ENCODE results near the gene UGCG. TPM values are rescaled to one million over a fixed set of nuclear protein-coding genes. Genes with fewer than 3 reads are reported as not detected.

The UGCG gene
- total RNA-seq, 1 donor from 2014 or later: 48.1 TPM

- Histone ChIP-seq H3K9ac (no peak overlapping the region), H3K27ac (no peak overlapping the region), H2AFZ (replicated peaks) (no peak overlapping the region), H3K27me3 (no peaks in the 10 kb centered on the region), H4K20me1 (ENCODE audit: low read depth) (no peaks in the 10 kb centered on the region), H3K36me3 (no peaks in the 10 kb centered on the region), H3F3A (ENCODE audit: low read depth) (peaks cover 2% of the 10 kb centered on the region), H3K79me2 (ENCODE audit: low read depth) (no peaks in the 10 kb centered on the region), H3K4me1 (no peaks in the 10 kb centered on the region), H3K4me3 (no peak overlapping the region), H3K9me3 (ENCODE audit: low read depth) (no peaks in the 10 kb centered on the region), H3K4me2 (no peak overlapping the region)
- H3K4me3 Mint-ChIP-seq: no peak overlapping the region
- no peaks in the 10 kb centered on the region for H3K9me3 Mint-ChIP-seq
- H3K27me3 Mint-ChIP-seq (ENCODE audit: insufficient read depth, low read depth): no peaks in the 10 kb centered on the region
- no peaks in the 10 kb centered on the region for H3K36me3 Mint-ChIP-seq
- no peak for DNase-seq (ENCODE audit: low spot score)
- H3K27ac Mint-ChIP-seq: no peak overlapping the region
- TF ChIP-seq EZH2 (IDR thresholded peaks at IDR 0.05): no peak
- TF ChIP-seq CTCF (IDR thresholded peaks at IDR 0.05): no peak
- TF ChIP-seq EZH2phosphoT487 (IDR thresholded peaks at IDR 0.05): no peak
- no peaks in the 10 kb centered on the region for H3K4me1 Mint-ChIP-seq
Observed at GRCh38 chr9:111963995-111964394, 67.4 kb downstream of the UGCG start.

- no peaks in the 10 kb centered on the region for H3K9me3 Mint-ChIP-seq
- no peaks in the 10 kb centered on the region for H3K79me2 ChIP-seq (ENCODE audit: low read depth)
- H3K36me3 Mint-ChIP-seq: no peaks in the 10 kb centered on the region
- no peak overlapping the region for H3K4me3 ChIP-seq
- no peak overlapping the region for H3K4me2 ChIP-seq
- H3K27ac Mint-ChIP-seq: no peak overlapping the region
- no peaks in the 10 kb centered on the region for H3K36me3 ChIP-seq
- H4K20me1 ChIP-seq (ENCODE audit: low read depth): no peaks in the 10 kb centered on the region
- no peak for DNase-seq (ENCODE audit: low spot score)
- no peak for TF ChIP-seq CTCF (IDR thresholded peaks at IDR 0.05)
- TF ChIP-seq EZH2 (IDR thresholded peaks at IDR 0.05): no peak
- TF ChIP-seq EZH2phosphoT487 (IDR thresholded peaks at IDR 0.05): no peak
- H2AFZ ChIP-seq (replicated peaks): no peak overlapping the region
- H3K27ac ChIP-seq: no peak overlapping the region
- H3K4me1 Mint-ChIP-seq: peaks cover 4% of the 10 kb centered on the region
- peaks cover 7% of the 10 kb centered on the region for H3F3A ChIP-seq (ENCODE audit: low read depth)
- H3K9ac ChIP-seq: no peak overlapping the region
- no peaks in the 10 kb centered on the region for H3K9me3 ChIP-seq (ENCODE audit: low read depth)
- H3K27me3 Mint-ChIP-seq (ENCODE audit: insufficient read depth, low read depth): no peaks in the 10 kb centered on the region
- no peak overlapping the region for H3K4me3 Mint-ChIP-seq
- no peaks in the 10 kb centered on the region for H3K27me3 ChIP-seq
- no peaks in the 10 kb centered on the region for H3K4me1 ChIP-seq
Observed at GRCh38 chr9:111965566-111966019, 69.0 kb downstream of the UGCG start.

GRCh38 chr9:111966124-111966723 lies 69.6 kb downstream of the UGCG start:
- no peak overlapping the region for H3K9ac ChIP-seq
- H3K36me3 ChIP-seq: no peaks in the 10 kb centered on the region
- H3K9me3 Mint-ChIP-seq: no peaks in the 10 kb centered on the region
- no peaks in the 10 kb centered on the region for H3K27me3 ChIP-seq
- no peaks in the 10 kb centered on the region for H3K79me2 ChIP-seq (ENCODE audit: low read depth)
- H3K27ac Mint-ChIP-seq: no peak overlapping the region
- no peak overlapping the region for H3K4me2 ChIP-seq
- H3K36me3 Mint-ChIP-seq: no peaks in the 10 kb centered on the region
- H3K4me1 ChIP-seq: no peaks in the 10 kb centered on the region
- no peak for DNase-seq (ENCODE audit: low spot score)
- H3K27ac ChIP-seq: no peak overlapping the region
- no peak overlapping the region for H3K4me3 ChIP-seq
- no peaks in the 10 kb centered on the region for H4K20me1 ChIP-seq (ENCODE audit: low read depth)
- no peaks in the 10 kb centered on the region for H3K27me3 Mint-ChIP-seq (ENCODE audit: insufficient read depth, low read depth)
- peaks cover 4% of the 10 kb centered on the region for H3K4me1 Mint-ChIP-seq
- H3K9me3 ChIP-seq (ENCODE audit: low read depth): no peaks in the 10 kb centered on the region
- TF ChIP-seq EZH2phosphoT487 (IDR thresholded peaks at IDR 0.05) (no peak), EZH2 (IDR thresholded peaks at IDR 0.05) (no peak), CTCF (IDR thresholded peaks at IDR 0.05) (no peak)
- H2AFZ ChIP-seq (replicated peaks): no peak overlapping the region
- peaks cover 7% of the 10 kb centered on the region for H3F3A ChIP-seq (ENCODE audit: low read depth)
- no peak overlapping the region for H3K4me3 Mint-ChIP-seq

All from neural progenitor cell (in vitro differentiated cells).